ENCODE measurements around the gene KRTAP5-6.

DNA sequence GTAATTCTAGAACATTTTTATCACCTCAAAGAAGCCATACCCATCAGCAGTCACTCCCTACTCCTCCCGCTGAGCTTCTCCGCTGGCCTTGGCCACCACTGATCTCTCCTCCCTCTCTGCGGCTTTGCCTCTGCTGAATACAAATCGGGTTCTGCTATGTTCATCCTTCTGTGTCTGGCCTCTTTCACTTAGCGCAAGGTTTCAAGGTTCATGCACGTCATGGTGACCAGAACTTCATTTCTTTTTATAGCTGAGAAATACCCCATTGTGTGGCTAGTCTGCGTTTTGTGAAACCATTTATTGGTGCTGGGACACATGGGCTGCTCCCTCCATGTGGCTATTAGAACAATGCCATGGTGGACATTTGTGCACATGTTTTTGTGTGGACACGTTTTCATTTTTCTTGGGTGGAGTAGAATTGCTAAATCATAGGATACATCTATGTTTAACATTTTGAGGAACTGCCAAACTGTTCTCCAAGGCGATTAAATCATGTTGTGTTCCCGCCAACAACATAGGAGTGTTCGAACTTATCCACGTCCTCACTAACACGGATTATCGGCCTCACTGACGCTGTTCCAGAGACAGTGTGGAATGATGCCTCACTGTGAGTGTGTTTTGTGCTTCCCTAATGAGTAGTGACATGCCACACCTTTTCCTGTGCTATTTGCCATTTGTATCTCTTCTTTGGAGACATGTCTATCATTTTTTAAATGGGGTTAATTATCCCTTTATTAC lies 24.2 kb upstream of the KRTAP5-6 start:
- TF ChIP-seq, protein P1, sequence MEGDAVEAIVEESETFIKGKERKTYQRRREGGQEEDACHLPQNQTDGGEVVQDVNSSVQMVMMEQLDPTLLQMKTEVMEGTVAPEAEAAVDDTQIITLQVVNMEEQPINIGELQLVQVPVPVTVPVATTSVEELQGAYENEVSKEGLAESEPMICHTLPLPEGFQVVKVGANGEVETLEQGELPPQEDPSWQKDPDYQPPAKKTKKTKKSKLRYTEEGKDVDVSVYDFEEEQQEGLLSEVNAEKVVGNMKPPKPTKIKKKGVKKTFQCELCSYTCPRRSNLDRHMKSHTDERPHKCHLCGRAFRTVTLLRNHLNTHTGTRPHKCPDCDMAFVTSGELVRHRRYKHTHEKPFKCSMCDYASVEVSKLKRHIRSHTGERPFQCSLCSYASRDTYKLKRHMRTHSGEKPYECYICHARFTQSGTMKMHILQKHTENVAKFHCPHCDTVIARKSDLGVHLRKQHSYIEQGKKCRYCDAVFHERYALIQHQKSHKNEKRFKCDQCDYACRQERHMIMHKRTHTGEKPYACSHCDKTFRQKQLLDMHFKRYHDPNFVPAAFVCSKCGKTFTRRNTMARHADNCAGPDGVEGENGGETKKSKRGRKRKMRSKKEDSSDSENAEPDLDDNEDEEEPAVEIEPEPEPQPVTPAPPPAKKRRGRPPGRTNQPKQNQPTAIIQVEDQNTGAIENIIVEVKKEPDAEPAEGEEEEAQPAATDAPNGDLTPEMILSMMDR (IDR thresholded peaks at IDR 0.05; ENCODE audit: low read depth, low read length): no peak
- TF ChIP-seq POLR2A (IDR thresholded peaks at IDR 0.05; ENCODE audit: extremely low read depth, insufficient read length): no peak
